Ramos (cell line): ENCODE data around the gene SDK1.

Source experiments
- in situ Hi-C: fragments of 300-500 bp; cut with MboI; formaldehyde crosslinking; loops from one replicate; pipeline ENCODE4 v1.14.3; 2022; ENCODE audit warnings: low sequenced_read_pairs; ENCODE audit not compliant: unreplicated experiment

SDK1 gene

DNA sequence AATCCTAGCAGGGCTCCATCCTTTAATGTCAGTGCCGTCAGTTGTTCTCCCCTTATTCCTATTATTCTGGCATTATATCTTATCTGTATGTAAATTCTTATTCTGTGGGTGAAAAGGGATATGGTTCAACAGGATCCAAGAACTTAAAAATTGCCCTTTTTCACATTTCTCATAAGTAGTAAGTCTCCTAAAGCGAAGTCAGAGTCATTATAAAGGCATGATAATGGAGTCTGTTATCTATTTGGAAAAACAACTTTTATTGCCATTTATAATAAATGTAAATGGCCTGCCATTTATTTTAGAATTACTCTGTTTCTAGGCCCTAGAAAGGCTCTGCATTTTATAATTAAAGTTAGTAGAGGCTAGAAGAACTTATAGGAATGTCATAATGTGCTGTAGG, 31.3 kb downstream of the SDK1 start:
- in situ Hi-C loops: no loop called here

DNA sequence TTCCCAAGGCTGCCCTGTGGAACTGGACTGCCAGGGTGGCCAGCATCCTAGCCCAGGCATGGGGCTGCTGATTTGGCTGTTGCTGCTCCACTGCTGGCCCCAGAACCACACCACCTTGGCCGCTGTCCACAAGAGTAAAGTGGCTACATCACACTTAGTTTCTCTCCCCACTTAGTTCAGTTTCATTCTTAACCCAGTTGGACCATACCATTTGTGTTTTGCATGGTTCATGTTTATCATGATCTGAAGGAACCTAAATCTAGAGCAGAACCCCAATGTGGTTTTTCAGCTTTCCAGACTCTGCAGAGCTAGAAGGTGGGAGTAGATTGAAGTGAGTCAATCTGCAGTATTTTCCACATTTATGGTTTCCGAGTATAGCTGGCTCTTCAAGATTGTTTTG, 32.8 kb downstream of the SDK1 start:
- in situ Hi-C loops: no loop called here

DNA sequence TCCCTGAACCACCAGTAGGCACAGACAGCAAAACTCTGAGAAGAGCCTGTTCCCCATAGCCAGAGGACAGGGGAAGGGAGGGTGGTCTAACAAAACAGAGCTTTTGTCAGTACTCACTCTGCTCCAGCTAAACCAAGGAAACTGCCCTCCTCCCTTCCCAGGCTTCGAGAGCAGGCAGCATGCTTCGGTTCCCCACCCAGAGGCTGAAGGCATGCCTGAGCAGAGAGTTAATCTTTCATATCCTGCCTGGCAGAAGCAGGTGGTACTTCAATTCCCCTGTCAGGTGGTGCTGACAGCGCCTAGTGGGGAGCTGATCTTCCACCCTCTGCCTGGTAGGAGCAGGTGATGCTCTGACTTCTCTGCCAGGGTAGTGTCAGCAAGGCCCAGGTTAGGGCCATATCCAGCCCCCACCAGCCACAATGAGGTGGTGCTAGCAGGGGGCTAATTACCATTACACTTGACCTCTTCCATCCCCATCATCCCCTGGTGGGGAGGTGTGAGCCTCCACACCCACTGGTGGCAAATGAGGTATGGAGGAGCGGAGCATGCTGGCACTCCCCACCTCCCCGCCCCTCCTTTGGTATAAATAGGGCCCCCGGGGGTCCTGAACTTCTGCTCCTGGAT, 35.1 kb downstream of the SDK1 start:
- in situ Hi-C loops: no loop called here

DNA sequence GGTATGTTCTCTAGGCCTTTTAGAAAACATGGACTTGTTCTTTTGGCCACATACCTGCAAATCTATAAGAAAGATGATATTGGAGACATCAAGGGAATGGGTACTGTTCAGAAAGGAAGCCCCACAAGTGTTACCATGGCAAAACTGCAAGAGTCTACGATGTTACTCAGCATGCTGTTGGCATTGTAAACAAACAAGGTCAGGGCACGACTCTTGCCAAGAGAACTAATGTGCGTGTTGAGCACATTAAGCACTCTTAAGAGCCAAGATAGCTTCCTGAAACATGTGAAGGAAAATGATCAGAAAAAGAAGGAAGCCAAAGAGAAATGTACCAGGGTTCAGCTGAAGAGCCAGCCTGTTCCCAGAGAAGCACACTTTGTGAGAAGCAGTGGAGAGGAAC, 37.1 kb downstream of the SDK1 start:
- in situ Hi-C loops: no loop called here

DNA sequence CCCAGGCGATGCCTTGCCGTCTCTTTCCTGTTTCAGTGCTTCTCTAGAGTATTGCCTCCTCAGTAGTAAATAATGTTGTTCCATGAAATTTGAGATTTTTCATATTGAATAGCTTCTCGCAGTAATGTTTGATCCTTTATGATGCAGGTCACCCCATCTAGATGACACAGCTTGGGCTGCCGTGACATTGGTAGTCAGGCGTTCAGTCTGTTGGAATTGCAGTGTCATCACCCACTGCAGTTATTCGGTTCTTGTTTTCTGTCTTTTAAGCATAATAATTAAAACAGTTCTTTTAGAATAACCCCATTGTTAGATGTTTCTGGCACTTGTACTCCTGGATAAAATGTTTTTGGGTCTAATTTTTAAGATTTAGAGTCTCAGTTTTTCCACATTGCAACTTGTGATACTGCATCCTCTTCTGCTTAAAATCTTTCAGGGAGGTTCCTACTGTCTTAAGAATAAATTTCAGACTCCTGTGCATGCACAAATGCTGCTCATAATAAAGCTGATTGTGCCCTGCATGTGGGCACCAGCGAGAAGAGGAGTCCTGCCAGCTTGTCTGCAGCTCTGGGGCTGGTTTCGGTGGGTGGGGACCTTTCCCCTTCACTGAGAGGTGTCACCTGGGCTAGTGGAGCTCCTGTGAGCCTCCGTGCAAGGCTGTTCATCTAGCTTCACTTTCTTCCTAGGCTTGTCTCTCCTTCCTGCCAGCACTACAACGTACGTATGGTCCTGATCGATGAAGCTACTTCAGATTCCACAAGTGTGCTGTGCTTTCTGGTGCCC, 44.8 kb downstream of the SDK1 start:
- in situ Hi-C loops: no loop called here

DNA sequence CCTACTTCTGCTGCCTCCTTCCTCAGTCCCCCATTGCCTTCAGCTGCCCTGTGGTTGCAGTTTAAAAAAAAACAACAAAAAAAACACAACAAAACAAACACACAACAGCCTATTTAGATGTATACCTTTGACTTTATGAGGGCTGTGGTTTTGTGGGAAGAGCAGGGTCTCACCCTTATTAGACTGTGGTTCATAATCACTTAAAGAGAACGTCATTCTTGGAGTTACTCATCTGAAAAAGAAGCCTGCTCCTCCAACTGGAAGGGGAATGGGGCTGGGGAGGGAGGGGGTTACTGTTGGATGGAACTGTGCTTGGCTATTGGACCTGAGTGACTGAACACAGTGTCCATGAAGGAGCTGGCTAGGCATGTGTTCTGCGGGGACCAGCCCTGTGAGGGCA, 48.1 kb downstream of the SDK1 start:
- in situ Hi-C loops: no loop called here

DNA sequence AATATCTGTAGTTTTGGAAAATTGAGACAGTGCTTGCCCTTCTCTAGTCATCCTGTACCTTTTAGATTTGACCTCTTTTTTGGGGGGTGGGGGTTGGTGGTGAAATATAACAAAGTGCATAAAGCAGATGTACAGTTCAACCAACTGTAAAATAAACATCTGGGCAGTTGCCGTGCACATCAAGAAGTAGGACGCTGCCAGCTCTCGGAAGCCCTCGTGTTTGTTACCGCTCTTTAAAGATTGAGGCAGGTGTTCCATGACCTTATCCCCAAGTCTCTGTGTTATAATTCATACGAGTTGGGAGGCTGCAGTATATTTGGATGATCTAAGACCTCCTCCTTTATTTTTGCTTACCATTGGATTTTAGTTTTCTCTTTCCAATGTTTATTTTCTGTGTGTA, 55.1 kb downstream of the SDK1 start:
- in situ Hi-C loops: no loop called here

DNA sequence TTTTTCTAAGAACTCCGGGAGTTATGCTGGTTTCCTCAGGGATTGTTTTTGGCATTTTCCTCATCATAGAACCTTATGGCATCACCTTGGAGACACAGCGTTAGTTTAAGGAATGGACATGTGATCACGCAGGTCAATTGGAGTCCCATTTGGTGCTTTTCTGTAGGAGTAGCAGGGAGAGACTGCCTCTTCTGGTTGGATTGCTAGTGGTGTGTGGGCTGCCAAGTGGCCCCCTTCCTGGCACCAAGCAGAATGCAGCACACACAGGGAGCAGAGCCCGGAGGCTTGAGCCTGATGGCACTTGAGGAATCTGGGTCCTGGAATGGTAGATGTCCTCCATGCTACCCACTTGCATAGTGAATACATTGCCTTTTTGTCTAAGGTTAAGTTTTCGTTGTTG, 57.9 kb downstream of the SDK1 start:
- in situ Hi-C loops: no loop called here

DNA sequence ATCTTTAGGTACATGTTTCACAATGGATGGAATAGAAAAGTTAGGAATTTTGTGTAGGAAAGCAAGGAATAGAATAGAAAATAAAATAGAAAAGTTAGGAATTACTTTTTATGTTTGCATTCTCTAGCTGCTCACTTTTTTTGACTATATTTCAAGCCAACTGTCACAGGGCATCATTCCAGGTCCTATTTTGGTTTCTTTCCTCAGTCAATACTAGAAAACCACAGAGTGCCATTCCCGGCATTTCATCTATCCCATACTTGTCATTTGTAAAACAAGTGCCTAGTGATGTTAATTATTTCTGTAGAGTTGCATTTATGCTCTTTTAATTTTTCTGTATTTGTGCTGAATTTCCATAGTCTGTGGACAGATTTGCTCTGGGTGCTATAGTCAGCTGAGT, 66.2 kb downstream of the SDK1 start:
- in situ Hi-C loops: no loop called here

DNA sequence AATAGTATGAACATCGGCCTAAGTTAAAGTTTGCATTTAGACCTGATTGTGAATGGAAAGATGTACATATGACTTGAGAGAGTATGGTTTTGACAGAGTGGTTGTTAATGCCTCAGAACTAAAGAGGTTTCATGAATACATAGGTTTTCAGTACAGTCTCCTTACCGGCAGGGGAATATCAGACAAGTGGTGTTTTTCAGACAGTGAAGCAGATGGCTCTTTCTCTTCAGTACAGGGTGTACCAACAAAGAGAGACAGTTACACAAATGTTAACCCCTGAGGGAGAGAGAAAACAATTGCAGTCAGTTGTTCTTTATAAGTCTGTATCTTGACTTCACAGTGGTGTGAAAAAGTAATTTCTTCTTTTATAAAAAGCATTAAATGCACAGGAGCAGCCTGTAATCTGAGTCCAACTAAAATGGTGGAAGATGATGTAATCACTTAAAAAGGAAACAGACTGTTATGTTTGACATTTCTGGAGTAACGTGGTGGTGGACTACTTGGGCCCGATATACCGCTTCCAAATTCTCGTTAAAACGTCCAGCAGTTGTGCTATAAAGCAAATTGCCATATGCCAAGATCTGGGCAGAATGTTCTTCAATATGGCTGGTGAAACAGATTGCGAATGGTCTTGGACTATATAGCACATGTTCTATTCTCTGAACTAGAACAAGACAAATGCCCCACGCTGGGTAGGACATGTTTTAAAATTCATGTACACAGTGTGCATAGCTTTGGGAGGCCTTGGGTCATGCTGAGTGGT, 69.2 kb downstream of the SDK1 start:
- in situ Hi-C loops: no loop called here

DNA sequence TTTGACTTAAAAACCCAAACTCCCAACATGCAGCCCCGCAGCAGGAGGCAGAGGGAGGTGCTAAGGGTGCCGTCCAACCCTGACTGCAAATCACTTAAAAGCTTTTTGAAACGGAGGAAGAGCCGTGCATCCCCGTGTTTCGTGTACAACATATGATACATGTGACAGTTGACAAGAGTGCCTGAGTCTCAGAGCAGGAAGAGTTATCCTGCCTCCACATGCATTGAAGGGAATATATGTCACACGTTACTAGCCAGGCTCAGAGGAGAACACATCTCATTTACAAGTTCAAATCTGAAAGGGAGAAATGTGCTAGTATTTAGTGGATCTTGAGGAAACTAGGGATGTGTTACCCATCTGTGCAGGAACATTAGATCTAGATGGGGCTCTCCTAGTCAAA, 69.9 kb downstream of the SDK1 start:
- in situ Hi-C loops: no loop called here

DNA sequence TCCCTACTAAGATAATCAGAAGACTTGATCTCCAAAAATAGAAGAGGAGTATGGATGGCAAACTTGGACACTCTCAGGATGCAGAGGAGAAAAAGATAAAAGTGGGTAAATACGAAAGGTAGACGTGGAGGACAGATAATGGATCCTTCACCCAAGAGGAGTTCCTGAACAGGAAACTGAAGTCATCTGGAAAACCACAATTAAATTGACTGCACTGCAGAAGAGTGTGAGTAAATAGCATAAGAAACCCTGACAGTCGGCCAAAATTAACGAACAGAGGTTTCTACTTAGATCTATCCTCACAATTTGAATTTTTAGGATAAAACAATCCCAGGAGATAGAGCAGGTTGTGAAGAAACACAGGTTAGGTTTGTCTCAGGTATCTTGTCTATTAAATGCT, 70.5 kb downstream of the SDK1 start:
- in situ Hi-C loops: no loop called here

DNA sequence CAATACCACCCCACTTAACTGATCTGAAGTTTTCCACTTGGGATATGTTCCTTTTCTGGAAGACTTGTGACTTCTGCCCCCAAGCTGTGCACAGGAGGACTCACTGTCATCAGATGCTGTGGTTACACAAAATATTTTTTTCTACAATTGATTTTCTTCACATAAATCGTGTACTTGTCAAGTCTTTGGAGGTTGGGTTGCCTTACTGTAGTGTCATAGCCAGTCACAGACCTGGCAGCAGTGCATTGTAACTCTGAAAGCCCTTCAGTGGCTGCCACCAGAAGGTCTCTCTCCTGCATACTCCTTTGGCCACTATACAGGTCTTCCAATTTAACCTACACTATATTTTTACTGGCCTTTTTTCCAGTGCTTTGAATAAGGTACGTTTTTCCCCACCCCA, 73.2 kb downstream of the SDK1 start:
- in situ Hi-C loops: no loop called here

DNA sequence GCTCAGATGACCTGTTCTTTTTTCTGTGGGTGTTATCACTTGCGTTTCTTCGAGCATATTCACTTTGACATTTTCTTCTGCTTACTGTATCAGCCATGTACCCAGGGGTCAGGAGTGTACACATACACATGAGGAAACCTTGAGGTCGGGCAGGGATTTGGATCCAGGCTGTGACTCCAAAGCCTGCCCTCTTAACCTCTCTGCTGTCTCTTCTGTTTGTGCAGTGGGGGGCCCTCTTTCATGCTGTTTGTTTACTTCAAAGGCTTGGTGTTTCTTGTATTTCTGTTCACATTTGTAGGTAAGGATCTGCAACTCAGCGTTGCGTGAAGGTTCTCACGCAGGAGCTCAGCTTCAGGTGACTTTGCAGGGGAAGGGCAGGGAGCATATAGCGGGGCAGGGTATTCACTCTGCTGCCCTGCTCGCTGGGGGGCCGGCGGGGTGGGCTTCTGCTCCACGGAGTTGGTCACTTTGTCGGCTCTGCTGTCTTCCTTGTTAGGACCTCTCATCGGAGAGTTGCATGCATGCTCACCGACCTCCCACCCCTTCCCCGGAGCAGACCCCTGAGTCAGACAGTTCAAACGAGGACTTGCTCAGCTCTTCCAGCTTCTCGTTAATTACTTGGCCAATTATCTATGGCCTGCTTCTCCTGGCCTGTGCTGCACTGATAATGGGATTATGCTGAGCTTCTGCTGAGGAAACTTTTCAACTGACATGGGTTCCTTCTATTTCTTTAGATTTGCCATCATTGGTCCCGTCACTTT, 77.5 kb downstream of the SDK1 start:
- in situ Hi-C loops: no loop called here

DNA sequence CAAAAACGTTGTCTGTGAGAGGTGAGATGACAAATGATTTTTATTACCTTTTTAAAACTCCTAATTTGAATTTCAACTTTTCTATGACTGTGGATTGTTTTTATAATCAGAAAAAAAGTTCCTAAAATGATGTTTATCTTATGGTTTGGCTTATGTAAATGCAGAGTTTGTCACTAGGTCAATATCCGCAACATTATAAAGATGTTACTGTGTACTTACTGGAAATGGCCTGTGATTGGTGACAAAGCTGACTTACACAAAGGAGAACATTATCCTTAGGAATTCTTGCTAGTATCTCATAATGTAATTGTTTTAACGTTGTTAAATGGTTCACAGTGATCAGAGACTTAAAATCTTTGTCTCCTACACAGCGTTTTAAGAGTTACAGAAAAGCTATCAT, 79.0 kb downstream of the SDK1 start:
- in situ Hi-C loops: no loop called here

DNA sequence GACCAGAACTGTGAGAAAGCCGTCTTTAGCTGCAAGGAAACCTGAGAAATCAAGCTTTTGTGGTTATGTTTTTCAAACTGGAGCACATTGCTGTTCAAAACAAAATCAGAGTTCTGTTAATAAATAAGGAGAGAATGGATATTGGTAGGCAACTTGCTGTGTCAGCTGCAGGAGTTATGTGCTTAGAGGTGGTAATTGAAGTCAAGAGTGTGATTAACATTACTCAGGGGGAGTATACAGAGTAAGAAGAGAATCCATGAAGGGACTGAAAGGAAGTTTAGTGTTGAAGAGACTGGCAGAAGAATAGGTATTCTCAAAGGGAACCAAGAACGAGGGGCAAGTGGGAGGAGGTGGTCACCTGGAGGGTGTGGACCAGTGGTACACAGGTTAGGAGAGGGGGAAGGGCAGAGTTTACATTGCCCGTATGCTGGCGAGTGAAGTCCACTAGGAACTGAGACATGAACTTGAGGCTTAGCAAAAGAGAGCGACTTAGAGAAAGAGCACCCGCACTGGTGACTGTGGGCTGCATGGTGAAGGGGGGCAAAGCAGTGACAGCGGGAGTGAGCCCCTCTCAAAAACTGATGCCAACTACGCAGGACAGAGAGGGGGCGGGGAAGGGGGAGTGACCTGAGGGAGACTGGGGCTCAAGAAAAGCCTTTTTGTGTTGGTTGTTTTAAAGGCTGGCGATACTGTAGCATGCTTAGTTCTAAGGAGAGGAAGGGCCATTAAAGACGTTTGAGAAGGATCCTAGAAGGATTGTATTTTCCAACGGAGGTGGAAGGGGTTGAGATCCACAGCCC, 80.0 kb downstream of the SDK1 start:
- in situ Hi-C loops: no loop called here

DNA sequence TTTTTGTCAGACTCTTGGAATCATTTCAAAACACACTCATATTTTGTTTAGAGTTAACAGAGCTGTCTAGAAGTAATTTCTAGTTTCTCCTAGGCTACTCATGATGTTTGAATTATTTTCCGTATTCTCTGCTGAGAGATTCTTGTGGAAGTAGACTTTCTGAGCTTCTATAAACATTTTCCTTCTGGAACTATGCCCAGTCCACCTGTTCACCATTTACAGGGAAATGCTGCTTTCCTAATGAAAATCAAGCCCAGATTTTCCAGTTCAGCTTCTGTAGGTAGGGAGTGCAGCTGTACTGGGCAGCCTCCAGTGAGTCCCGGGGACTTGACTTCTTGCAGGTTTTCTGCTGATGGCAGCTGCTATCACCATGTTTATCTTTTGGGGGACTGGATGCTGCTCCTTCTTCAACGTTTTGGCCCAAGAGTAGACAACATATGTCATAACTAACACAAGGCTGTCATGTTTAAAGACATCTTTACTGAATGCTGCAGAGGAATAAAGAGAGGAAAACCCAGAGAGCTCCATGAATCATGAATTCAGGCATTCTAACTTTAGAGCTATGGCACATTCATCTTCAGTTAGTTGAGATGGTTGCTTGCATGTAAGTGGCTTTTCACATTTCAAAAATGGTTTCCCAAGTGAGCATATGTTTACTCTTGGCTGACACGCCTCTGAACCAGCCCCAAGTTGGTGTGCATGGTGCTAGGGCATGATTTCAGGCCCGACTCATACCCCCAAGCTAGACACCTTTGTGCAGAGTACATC, 85.6 kb downstream of the SDK1 start:
- in situ Hi-C loops: no loop called here

DNA sequence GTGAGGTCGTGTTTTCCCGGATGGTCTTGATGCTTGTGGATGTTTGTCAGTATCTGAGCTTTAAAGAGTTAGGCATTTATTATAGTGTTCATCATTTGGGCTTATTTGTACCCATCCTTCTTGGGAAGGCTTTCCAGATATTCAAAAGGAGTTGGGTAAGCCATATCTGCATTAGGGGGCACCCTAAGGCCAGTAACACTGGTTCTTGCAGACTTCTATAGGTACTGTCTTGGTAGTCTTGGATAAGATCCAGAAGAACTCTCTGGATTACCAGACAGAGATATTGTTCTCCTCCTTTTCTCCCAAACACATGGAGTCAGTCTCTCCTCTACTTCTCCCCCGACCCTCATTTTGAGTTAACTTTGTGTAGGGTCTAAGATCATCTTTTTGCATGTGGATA, 92.8 kb downstream of the SDK1 start:
- in situ Hi-C loops: no loop called here

DNA sequence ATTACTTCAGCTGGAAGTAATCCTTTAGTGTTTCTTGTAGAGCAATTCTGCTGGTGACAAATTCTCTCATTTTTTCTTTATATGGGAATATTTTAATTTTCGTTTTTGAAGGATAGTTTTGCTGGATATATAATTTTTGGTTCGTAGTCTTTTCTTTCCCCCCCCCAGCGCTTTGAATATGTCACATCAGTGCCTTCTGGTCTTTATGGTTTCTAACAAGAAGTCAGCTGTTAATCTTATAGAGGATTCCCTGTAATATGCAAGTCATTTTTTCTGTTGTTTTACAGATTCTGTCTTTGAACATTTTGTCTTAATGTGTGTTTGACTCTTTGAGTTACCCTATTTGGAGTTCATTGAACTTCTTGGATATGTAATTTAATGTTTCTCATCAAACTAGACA, 96.3 kb downstream of the SDK1 start:
- in situ Hi-C loops: no loop called here
